B cell (primary cell): ENCODE results near the gene GALR1. TPM values are rescaled to one million over a fixed set of nuclear protein-coding genes. Genes with fewer than 3 reads are reported as not detected.

Source experiments
- ATAC-seq: fragments of 200-7000 bp; cut with Tn5 transposase; one replicate; pipeline ENCODE4 v1.10.0; 2021; ENCODE audit warnings: low read depth, mild to moderate bottlenecking, moderate number of reproducible peaks, moderate library complexity
- CTCF ChIA-PET: fragments of 350-600 bp; sonication (Branson Sonifier 250); formaldehyde crosslinking; loops from one replicate; lab custom pipeline; 2021; ENCODE audit warnings: antibody characterized with exemption, inconsistent platforms; lab: Charles Lee
- POLR2A ChIA-PET: fragments of 350-600 bp; sonication (Branson Sonifier 250); formaldehyde crosslinking; loops from one replicate; lab custom pipeline; 2021; ENCODE audit warnings: antibody characterized with exemption; lab: Charles Lee
- DNase-seq: peaks from one replicate; pipeline ENCODE4 v3.0.0; 2013
- H2AFZ ChIP-seq: 2 replicates; pipeline ENCODE4 v1.6.1; 2012; ENCODE audit warnings: mild to moderate bottlenecking, low read depth, low read length; ENCODE audit not compliant: insufficient read depth, poor library complexity, severe bottlenecking
- H3K27ac ChIP-seq, 2 donors: 1 replicate in 1 of 2; 2 replicates in 1 of 2; pipeline ENCODE4 v1.5.1; 2012 to 2013; ENCODE audit warnings: low read length in 2 of 2, mild to moderate bottlenecking in 2 of 2, moderate library complexity in 1 of 2
- H3K27me3 ChIP-seq, 4 experiments: fragments of 200-600 bp in 1 of 4; sonication (generic) in 1 of 4; replicated peaks in 1 of 4; 1 replicate in 2 of 4; 2 replicates in 2 of 4; pipeline versions ENCODE4 v1.6.1 to v1.7.0; 2013 to 2016; ENCODE audit warnings: low read length in 3 of 4, mild to moderate bottlenecking in 2 of 4, mixed read lengths in 1 of 4, moderate library complexity in 1 of 4; ENCODE audit not compliant: insufficient read depth in 4 of 4, control insufficient read depth in 3 of 4; ENCODE audit errors: control extremely low read depth in 1 of 4
- H3K36me3 ChIP-seq, 2 experiments: replicated peaks in 1 of 2; 1 replicate in 1 of 2; 2 replicates in 1 of 2; pipeline versions ENCODE4 v1.6.1 to v1.7.1; 2013; ENCODE audit warnings: low read length in 1 of 2; ENCODE audit not compliant: insufficient read depth in 2 of 2, control insufficient read depth in 1 of 2; ENCODE audit errors: control extremely low read depth in 1 of 2, extremely low read depth in 1 of 2
- H3K4me1 ChIP-seq, 2 donors: fragments of 200-600 bp in 1 of 2; sonication (generic) in 1 of 2; 1 replicate in 1 of 2; 2 replicates in 1 of 2; pipeline versions ENCODE4 v1.5.1 to v1.6.1; 2013 to 2017; ENCODE audit warnings: low read length in 2 of 2; ENCODE audit not compliant: control insufficient read depth in 2 of 2, insufficient read depth in 2 of 2
- H3K4me2 ChIP-seq: replicated peaks from 2 replicates; pipeline ENCODE3; 2012; ENCODE audit warnings: mild to moderate bottlenecking, low read depth, low read length; ENCODE audit not compliant: poor library complexity, severe bottlenecking
- H3K4me3 ChIP-seq, 5 experiments: fragments of 200-600 bp in 1 of 5; sonication (generic) in 1 of 5; 1 replicate in 3 of 5; 2 replicates in 2 of 5; pipeline versions ENCODE4 v1.5.1 to v1.7.0; 2011 to 2016; ENCODE audit warnings: low read length in 4 of 5, mild to moderate bottlenecking in 4 of 5, low read depth in 2 of 5, control low read depth in 1 of 5, moderate library complexity in 1 of 5; ENCODE audit not compliant: insufficient read depth in 1 of 5; ENCODE audit errors: control extremely low read depth in 1 of 5, extremely low read depth in 1 of 5
- H3K79me2 ChIP-seq: fragments of 200-600 bp; sonication (generic); one replicate; pipeline ENCODE4 v1.6.0; 2016; ENCODE audit warnings: low read length; ENCODE audit not compliant: control insufficient read depth, insufficient read depth
- H3K9ac ChIP-seq: fragments of 200-600 bp; sonication (generic); 2 replicates; pipeline ENCODE4 v1.6.1; 2017; ENCODE audit warnings: mild to moderate bottlenecking, low read length, moderate library complexity
- H3K9me3 ChIP-seq, 3 donors: one replicate each; pipeline versions ENCODE4 v1.6.1 to v1.7.1; 2013; ENCODE audit warnings: low read length in 2 of 3; ENCODE audit not compliant: control insufficient read depth in 2 of 3, insufficient read depth in 1 of 3; ENCODE audit errors: control extremely low read depth in 1 of 3
- H4K20me1 ChIP-seq: 2 replicates; pipeline ENCODE4 v1.6.0; 2012; ENCODE audit warnings: mild to moderate bottlenecking, low read length; ENCODE audit not compliant: insufficient read depth, control insufficient read depth, poor library complexity, severe bottlenecking
- H3K27ac Mint-ChIP-seq: one replicate; pipeline ENCODE4 v1.8.0; 2021; ENCODE audit warnings: mixed read lengths
- H3K27me3 Mint-ChIP-seq: one replicate; pipeline ENCODE4 v1.8.0; 2021; ENCODE audit warnings: mixed read lengths
- H3K4me1 Mint-ChIP-seq: one replicate; pipeline ENCODE4 v1.8.0; 2021; ENCODE audit warnings: mixed read lengths
- H3K4me3 Mint-ChIP-seq: one replicate; pipeline ENCODE4 v1.8.0; 2021; ENCODE audit warnings: mixed read lengths
- H3K9me3 Mint-ChIP-seq: one replicate; pipeline ENCODE4 v1.8.0; 2022; ENCODE audit warnings: mixed read lengths; ENCODE audit not compliant: insufficient read depth
- EZH2 ChIP-seq: IDR thresholded peaks from 2 replicates; pipeline ENCODE4 v1.6.1; 2012; ENCODE audit warnings: borderline replicate concordance, low read depth, mild to moderate bottlenecking, moderate library complexity, low read length; ENCODE audit not compliant: insufficient read depth, poor library complexity, severe bottlenecking
- WGBS: methylation state at CpG from one replicate; pipeline ENCODE4 v1.1.5; 2013; ENCODE audit warnings: missing lambda C conversion rate; ENCODE audit not compliant: insufficient coverage; 5-methylcytosine and 5-hydroxymethylcytosine counted together
- intact Hi-C: fragments of 100-400 bp; cut with micrococcal nuclease; formaldehyde crosslinking; loops from one replicate; pipeline ENCODE4 v1.10.0; 2022
- polyA plus RNA-seq: library from polyadenylated mRNA; depleted of rRNA; stranded (reverse); fragments of >200 nt; gene quantifications from 2 replicates; pipeline ENCODE4 v1.2.3, GENCODE V29; 2012
- total RNA-seq, 2 donors: library from RNA; stranded (reverse); fragments of 120-200 nt in 1 of 2; gene quantifications; 1 replicate in 1 of 2; 2 replicates in 1 of 2; pipeline versions ENCODE4 v1.2.3 to v1.2.4, GENCODE V29; 2013 to 2022
- TF ChIP-seq, protein P1 (sequence below): fragments of 200-600 bp; IDR thresholded peaks from one replicate; pipeline ENCODE4 v1.8.0; 2022; ENCODE audit warnings: antibody characterized with exemption, mild to moderate bottlenecking

The GALR1 gene
- total and polyA plus RNA-seq, 2 donors (not counting 1 experiment from before 2014, with no cell fraction given), result not detected

DNA sequence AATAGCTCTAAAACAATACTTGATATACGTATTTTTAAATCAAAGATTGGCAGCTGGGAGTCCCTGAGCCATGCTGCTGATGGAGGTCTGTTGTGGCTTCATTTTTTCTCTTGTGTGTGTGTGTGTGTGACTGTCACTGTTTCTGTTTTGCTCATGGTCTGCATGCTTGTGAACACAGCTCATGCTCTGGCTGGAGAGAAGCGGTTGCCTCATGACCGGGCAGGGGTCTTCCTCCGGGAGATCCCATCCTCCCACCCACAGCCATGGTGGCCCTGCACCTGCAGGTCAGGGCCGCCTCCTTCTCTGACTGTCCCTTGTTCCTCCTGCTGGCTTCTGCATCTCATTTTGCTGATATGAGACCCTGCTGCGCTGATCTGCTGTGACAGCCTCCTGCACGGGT is 47.3 kb upstream of the GALR1 start:
- ATAC-seq (no peak), DNase-seq (no peak)
- H3K79me2 ChIP-seq, result no peaks in the 10 kb centered on the region
- no peak overlapping the region for H3K9ac ChIP-seq
- WGBS, result 89% methylated on average over 5 of the region's 7 CpGs
- no peak overlapping the region for H3K27ac ChIP-seq
- peaks cover under 1% of the 10 kb centered on the region for H3K4me1 Mint-ChIP-seq
- no peak overlapping the region for H2AFZ ChIP-seq
- CTCF ChIA-PET, result interaction anchor here (0.6 kb wide), 1 partner anchor 202 kb away, joined by 3 read pairs; no protein-coding TSS in a partner anchor
- no peaks in the 10 kb centered on the region for H3K9me3 ChIP-seq
- TF ChIP-seq, protein P1, sequence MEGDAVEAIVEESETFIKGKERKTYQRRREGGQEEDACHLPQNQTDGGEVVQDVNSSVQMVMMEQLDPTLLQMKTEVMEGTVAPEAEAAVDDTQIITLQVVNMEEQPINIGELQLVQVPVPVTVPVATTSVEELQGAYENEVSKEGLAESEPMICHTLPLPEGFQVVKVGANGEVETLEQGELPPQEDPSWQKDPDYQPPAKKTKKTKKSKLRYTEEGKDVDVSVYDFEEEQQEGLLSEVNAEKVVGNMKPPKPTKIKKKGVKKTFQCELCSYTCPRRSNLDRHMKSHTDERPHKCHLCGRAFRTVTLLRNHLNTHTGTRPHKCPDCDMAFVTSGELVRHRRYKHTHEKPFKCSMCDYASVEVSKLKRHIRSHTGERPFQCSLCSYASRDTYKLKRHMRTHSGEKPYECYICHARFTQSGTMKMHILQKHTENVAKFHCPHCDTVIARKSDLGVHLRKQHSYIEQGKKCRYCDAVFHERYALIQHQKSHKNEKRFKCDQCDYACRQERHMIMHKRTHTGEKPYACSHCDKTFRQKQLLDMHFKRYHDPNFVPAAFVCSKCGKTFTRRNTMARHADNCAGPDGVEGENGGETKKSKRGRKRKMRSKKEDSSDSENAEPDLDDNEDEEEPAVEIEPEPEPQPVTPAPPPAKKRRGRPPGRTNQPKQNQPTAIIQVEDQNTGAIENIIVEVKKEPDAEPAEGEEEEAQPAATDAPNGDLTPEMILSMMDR, result no peak
- TF ChIP-seq EZH2, result no peak
- no peak overlapping the region for H3K4me3 Mint-ChIP-seq
- no peak overlapping the region for H3K4me2 ChIP-seq
- POLR2A ChIA-PET, result no interaction called here
- H3K27me3 Mint-ChIP-seq, result peaks cover 10% of the 10 kb centered on the region
- peaks cover 0 to under 1% of the 10 kb centered on the region in 2 donors for H3K4me1 ChIP-seq
- no peaks in the 10 kb centered on the region for H4K20me1 ChIP-seq
- H3K27ac Mint-ChIP-seq, result no peak overlapping the region
- H3K27me3 ChIP-seq, result peaks cover 0 to 14% (median 3%) of the 10 kb centered on the region in 4 experiments
- intact Hi-C loops, result no loop called here
- no peaks in the 10 kb centered on the region for H3K9me3 Mint-ChIP-seq
- H3K4me3 ChIP-seq, result no peak overlapping the region
- H3K36me3 ChIP-seq, result no peaks in the 10 kb centered on the region

DNA sequence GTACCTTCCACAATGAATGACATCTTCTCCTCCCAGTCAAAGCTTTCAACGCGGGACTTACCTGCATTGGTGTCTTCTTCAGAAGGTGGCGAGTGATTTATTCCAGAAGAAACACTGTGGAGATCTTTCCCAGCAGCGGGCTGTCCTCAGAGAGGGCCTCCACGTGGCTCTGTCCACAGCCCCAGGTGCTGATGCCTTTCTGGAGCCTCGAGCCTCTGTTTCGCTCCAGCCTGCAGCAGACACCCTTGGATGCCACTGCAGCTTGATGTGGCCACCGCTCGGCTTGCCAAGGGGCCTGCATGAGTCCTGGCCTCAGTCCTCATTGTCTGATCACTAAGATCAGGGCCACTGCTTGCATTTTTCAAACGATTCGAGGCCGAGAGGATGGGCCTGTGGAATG is 46.6 kb upstream of the GALR1 start:
- H3K27me3 Mint-ChIP-seq, result peaks cover 10% of the 10 kb centered on the region
- Histone ChIP-seq H3K9me3 (no peaks in the 10 kb centered on the region), H3K27me3 (peaks cover 0 to 14% (median 3%) of the 10 kb centered on the region in 4 experiments), H3K36me3 (no peaks in the 10 kb centered on the region), H2AFZ (no peak overlapping the region), H3K4me2 (no peak overlapping the region), H3K9ac (no peak overlapping the region), H4K20me1 (no peaks in the 10 kb centered on the region), H3K4me3 (no peak overlapping the region), H3K79me2 (no peaks in the 10 kb centered on the region), H3K4me1 (peaks cover 0 to 7% of the 10 kb centered on the region in 2 donors), H3K27ac (no peak overlapping the region)
- no peak overlapping the region for H3K4me3 Mint-ChIP-seq
- intact Hi-C loops, result no loop called here
- 86% methylated on average over 7 of the region's 12 CpGs for WGBS
- H3K4me1 Mint-ChIP-seq, result peaks cover 5% of the 10 kb centered on the region
- TF ChIP-seq, protein P1, result no peak
- no peak for TF ChIP-seq EZH2
- H3K27ac Mint-ChIP-seq, result no peak overlapping the region
- CTCF ChIA-PET, result interaction anchor here (0.9 kb wide), 1 partner anchor 10 kb away, joined by 3 read pairs; no protein-coding TSS in a partner anchor
- DNase-seq (no peak), ATAC-seq (no peak)
- POLR2A ChIA-PET, result no interaction called here
- H3K9me3 Mint-ChIP-seq, result no peaks in the 10 kb centered on the region
